RWPE1 (cell line): Measurements from ENCODE around the gene MRPS34.
A peak's percentile ranks its signal among the peaks of the same experiment; 100 is the strongest.

Source experiments
- CTCF ChIA-PET: fragments of 350-600 bp; sonication (Branson Sonifier 250); formaldehyde crosslinking; extraction: SDS; loops from one replicate; lab custom pipeline; 2021; lab: Yijun Ruan, JAX
- POLR2A ChIA-PET: fragments of 400-600 bp; formaldehyde crosslinking; extraction: SDS; loops from one replicate; lab custom pipeline; 2020; ENCODE audit warnings: antibody characterized with exemption; ENCODE audit not compliant: low non-redundant PET; lab: Yijun Ruan, JAX
- DNase-seq: peaks from one replicate; pipeline ENCODE4 v3.0.0; 2012; ENCODE audit warnings: low spot score
- H3K27ac ChIP-seq: fragments of 450-650 bp; 2 replicates; pipeline ENCODE4 v1.5.1; 2017
- TF ChIP-seq, protein P1 (sequence below): fragments of 450-650 bp; conservative IDR thresholded peaks from 2 replicates; pipeline ENCODE4 v1.5.1; 2017; ENCODE audit warnings: low read depth, mild to moderate bottlenecking

Gene MRPS34

DNA sequence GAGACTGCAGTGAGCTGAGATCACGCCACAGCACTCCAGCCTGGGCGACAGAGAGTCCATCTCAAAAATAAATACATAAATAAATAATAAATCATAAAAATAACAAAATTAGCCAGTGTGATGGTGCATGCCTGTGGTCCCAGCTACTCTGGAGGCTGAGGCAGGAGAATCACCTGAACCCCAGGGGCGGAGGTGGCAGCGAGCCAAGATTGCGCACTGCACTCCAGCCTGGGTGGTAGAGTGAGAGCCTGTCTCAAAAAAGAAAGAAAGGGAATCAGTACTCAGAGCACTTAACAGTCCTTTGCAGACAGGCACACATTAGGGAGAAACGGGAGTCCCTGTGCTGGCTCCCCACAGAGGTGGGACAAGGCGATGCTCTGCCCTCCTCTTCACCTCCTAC lies 41.9 kb downstream of the MRPS34 start:
- ChIA-PET POLR2A (no interaction called here), CTCF (no interaction called here)
- H3K27ac ChIP-seq = no peak overlapping the region
- DNase-seq = no peak
- TF ChIP-seq, protein P1, sequence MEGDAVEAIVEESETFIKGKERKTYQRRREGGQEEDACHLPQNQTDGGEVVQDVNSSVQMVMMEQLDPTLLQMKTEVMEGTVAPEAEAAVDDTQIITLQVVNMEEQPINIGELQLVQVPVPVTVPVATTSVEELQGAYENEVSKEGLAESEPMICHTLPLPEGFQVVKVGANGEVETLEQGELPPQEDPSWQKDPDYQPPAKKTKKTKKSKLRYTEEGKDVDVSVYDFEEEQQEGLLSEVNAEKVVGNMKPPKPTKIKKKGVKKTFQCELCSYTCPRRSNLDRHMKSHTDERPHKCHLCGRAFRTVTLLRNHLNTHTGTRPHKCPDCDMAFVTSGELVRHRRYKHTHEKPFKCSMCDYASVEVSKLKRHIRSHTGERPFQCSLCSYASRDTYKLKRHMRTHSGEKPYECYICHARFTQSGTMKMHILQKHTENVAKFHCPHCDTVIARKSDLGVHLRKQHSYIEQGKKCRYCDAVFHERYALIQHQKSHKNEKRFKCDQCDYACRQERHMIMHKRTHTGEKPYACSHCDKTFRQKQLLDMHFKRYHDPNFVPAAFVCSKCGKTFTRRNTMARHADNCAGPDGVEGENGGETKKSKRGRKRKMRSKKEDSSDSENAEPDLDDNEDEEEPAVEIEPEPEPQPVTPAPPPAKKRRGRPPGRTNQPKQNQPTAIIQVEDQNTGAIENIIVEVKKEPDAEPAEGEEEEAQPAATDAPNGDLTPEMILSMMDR = no peak

DNA sequence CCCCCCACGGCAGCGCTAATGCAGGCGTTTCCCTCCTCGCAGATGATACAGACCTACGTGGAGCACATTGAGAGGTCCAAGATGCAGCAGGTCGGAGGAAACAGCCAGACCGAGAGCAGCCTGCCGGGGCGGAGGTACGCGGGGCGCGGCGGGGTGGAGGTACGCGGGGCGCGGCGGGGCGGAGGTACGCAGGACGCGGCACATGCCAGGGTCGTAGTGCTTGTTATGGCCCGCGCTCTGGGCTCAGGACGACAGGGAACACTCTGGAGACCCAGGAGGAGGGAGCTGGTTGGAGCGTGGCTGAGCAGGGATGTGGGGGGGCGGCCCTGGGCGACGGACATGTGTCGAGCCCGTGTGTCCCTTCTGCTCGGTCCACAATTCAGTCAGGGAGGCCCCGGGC lies 43.5 kb downstream of the MRPS34 start:
- no peak overlapping the region for H3K27ac ChIP-seq
- TF ChIP-seq, protein P1 = no peak
- ChIA-PET CTCF (no interaction called here), POLR2A (no interaction called here)
- no peak for DNase-seq

DNA sequence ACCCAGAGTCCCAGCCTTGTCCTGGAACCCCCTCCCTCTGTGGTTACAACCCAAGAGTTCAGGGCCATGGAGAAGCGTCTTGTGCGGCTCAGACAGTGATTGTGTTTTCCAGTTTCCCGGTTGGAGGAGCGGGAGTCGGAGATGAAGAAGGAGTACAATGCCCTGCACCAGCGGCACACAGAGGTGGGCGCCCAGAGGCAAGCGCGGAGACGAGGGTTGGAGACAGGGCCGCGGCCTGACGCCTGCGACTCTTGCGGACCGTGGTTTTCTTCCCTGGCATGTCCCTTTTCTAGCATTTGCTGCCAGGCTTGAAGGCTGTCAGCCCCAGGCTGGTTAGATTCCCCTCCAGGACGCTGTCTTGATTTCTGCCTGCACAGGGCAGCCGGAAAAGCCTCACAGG lies 43.9 kb downstream of the MRPS34 start:
- H3K27ac ChIP-seq = no peak overlapping the region
- CTCF ChIA-PET = no interaction called here
- POLR2A ChIA-PET = no interaction called here
- no peak for DNase-seq
- TF ChIP-seq, protein P1 = no peak

DNA sequence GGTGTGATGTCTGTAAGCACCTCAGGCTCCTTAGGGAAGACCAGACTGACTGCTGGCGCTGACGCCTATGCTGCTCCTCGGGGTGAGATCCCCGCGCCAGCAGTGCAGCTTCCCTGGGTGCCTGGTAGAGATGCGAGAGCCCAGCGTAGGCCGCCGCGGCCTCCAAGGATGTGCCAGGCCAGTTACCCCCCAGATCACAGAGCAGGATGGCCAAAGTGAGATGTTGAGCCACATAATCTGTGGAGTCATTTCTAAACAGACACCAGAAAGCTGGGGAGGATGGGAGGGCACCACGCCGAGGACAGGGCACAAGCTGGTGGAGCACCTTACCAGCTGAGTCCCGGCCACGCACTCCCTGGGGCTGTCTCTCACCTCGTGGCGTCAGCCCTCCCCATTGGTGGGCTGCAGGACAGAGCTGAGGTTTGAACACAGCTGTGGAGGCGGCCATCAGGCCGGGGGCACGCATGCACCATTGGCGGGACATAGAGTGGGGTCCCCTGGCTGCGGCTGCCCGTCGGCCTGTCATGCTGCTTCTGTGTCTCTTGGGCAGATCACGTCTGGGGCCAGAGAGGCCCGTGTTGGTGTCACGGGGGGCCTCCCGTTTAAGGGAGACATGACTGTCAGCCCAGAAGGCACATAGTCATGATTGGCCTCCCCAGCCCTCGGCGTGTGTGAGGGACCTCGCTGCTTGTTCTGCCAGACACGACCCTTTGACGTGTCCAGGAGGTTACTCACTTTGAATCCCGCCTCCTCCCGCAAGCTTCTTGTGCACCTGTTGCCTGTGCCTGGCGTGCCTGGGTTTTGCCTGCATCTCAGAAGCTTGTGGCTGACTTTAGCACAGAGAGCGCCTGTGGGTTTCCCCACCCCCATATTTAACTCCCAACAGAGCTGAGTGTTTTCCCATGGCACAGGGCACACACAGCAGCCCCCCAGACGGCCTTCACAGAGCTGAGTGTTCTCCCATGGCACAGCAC lies 45.0 kb downstream of the MRPS34 start:
- no peak overlapping the region for H3K27ac ChIP-seq
- CTCF ChIA-PET = interaction anchor here (0.6 kb wide), 1 partner anchor 26 kb away, joined by 4 read pairs; no protein-coding TSS in a partner anchor
- DNase-seq = no peak
- POLR2A ChIA-PET = no interaction called here
- TF ChIP-seq, protein P1 = no peak

DNA sequence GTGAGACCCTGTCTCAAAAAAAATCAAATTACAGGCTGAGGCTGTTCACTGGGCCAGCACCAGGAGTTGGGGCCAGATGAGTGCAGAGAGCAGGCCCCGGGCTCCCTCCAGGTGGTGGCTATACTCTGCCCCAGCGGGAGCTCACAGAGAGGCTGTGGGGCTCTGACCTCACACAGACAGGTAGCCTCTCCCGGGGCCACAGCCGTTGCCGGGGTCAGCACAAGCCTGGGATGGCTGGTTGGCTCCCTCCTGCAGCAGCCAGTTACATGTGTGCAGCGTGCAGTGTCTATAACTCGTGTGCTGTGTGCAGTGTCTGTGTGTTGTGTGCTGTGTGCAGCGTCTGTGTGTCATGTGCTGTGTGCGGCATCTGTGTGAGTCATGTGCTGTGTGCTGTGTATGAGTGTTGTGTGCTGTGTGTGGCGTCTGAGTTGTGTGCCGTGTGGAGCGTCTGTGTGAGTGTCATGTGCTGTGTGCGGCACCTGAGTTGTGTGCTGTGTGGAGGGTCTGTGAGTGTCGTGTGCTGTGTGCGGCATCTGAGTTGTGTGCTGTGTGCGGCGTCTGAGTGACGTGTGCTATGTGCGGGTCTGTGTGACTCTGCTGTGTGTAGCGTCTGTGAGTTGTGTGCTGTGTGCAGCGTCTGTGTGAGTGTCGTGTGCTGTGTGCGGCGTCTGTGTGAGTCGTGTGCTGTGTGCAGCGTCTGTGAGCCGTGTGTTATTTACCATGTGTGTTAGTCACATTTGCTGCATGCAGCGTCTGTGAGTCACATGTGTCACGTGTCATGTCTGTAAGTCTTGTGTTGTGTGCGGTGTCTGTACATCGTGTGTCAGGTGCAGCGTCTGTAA lies 46.1 kb downstream of the MRPS34 start:
- ChIA-PET CTCF (no interaction called here), POLR2A (interaction anchor here (0.5 kb wide), 1 partner anchor 47 kb away, joined by 3 read pairs; no protein-coding TSS in a partner anchor)
- H3K27ac ChIP-seq = peak overlapping the region; percentile 12; the same call in 1 of the 2 replicates
- TF ChIP-seq, protein P1 = no peak
- DNase-seq = no peak

DNA sequence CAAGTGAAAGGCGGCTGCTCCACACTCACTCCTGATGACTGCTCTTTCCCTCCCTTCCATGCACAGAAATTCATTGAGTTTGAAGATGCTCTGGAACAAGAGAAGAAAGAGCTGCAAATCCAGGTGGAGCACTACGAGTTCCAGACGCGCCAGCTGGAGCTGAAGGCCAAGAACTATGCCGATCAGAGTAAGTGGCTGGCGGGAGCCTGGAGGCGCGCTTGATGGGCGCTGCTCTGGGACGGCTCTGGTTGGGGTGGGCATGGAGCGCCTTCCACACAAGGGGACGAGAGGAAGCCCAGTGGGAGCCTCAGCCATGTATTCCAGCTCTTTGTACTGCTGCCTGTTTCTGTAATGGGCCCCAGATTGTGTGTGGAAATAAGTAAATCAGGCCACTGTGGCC lies 48.4 kb downstream of the MRPS34 start:
- 0 out of 2 replicates have a peak overlapping the region, but pooled peaks have one; percentile 3 for H3K27ac ChIP-seq
- DNase-seq = no peak
- TF ChIP-seq, protein P1 = no peak
- ChIA-PET CTCF (interaction anchor here (0.8 to 1.5 kb wide), 3 partner anchors 19 to 33 kb away, joined by 5 to 10 read pairs (median 5); no protein-coding TSS in a partner anchor), POLR2A (no interaction called here)
